ENCODE results near the gene RTL10.

- TF ChIP-seq CTCF (IDR thresholded peaks at IDR 0.05) (no peak), FOXM1 (IDR thresholded peaks at IDR 0.05; ENCODE audit: low read depth) (no peak), CHD2 (IDR thresholded peaks at IDR 0.05; ENCODE audit: low read length, partially characterized antibody) (no peak), MAX (IDR thresholded peaks at IDR 0.05; ENCODE audit: low read depth) (no peak)
These were observed 2.4 kb downstream of the RTL10 start for GRCh38 chr22:19852177-19852781.
